Neural progenitor cell (in vitro differentiated cells): Measurements from ENCODE around the gene GLCE. TPM values are rescaled to one million over a fixed set of nuclear protein-coding genes. Genes with fewer than 3 reads are reported as not detected.
A peak's percentile ranks its signal among the peaks of the same experiment; 100 is the strongest.

ENCODE experiments used
- DNase-seq: peaks from one replicate; pipeline ENCODE4 v3.0.0-alpha.2; 2016; ENCODE audit warnings: low spot score
- H2AFZ ChIP-seq: fragments of 200-600 bp; sonication (generic); replicated peaks from 2 replicates; pipeline ENCODE4 v1.6.1; 2016; ENCODE audit warnings: antibody characterized with exemption
- H3F3A ChIP-seq: fragments of 200-600 bp; sonication (generic); 2 replicates; pipeline ENCODE4 v1.6.1; 2016; ENCODE audit warnings: antibody characterized with exemption, low read depth
- H3K27ac ChIP-seq: fragments of 200-600 bp; sonication (generic); 2 replicates; pipeline ENCODE4 v1.5.1; 2016; ENCODE audit warnings: mild to moderate bottlenecking
- H3K27me3 ChIP-seq: fragments of 200-600 bp; sonication (generic); 2 replicates; pipeline ENCODE4 v1.6.1; 2016; ENCODE audit warnings: mild to moderate bottlenecking, moderate library complexity
- H3K36me3 ChIP-seq: fragments of 200-600 bp; sonication (generic); 2 replicates; pipeline ENCODE4 v1.5.1; 2016
- H3K4me1 ChIP-seq: fragments of 200-600 bp; sonication (generic); 2 replicates; pipeline ENCODE4 v1.6.1; 2016; ENCODE audit warnings: mixed run types
- H3K4me2 ChIP-seq: fragments of 200-600 bp; sonication (generic); 2 replicates; pipeline ENCODE4 v1.6.1; 2016
- H3K4me3 ChIP-seq: fragments of 200-600 bp; sonication (generic); 2 replicates; pipeline ENCODE4 v1.5.1; 2016
- H3K79me2 ChIP-seq: fragments of 200-600 bp; sonication (generic); 2 replicates; pipeline ENCODE4 v1.6.1; 2016; ENCODE audit warnings: low read depth
- H3K9ac ChIP-seq: fragments of 200-600 bp; sonication (generic); 2 replicates; pipeline ENCODE4 v1.6.1; 2016
- H3K9me3 ChIP-seq: fragments of 200-600 bp; sonication (generic); 2 replicates; pipeline ENCODE4 v1.5.1; 2016; ENCODE audit warnings: low read depth
- H4K20me1 ChIP-seq: fragments of 200-600 bp; sonication (generic); 2 replicates; pipeline ENCODE4 v1.6.1; 2016; ENCODE audit warnings: low read depth
- H3K27ac Mint-ChIP-seq: 3 replicates; pipeline ENCODE4 v1.8.0; 2021; ENCODE audit warnings: mixed read lengths
- H3K27me3 Mint-ChIP-seq: 2 replicates; pipeline ENCODE4 v1.8.0; 2022; ENCODE audit warnings: low read depth, mild to moderate bottlenecking, inconsistent platforms, moderate library complexity, mixed read lengths; ENCODE audit not compliant: insufficient read depth
- H3K36me3 Mint-ChIP-seq: 3 replicates; pipeline ENCODE4 v1.8.0; 2021; ENCODE audit warnings: mixed read lengths
- H3K4me1 Mint-ChIP-seq: 3 replicates; pipeline ENCODE4 v1.8.0; 2021; ENCODE audit warnings: mixed read lengths
- H3K4me3 Mint-ChIP-seq: 3 replicates; pipeline ENCODE4 v1.8.0; 2021; ENCODE audit warnings: mild to moderate bottlenecking, moderate library complexity, mixed read lengths
- H3K9me3 Mint-ChIP-seq: 3 replicates; pipeline ENCODE4 v1.8.0; 2020; ENCODE audit warnings: mixed read lengths
- CTCF ChIP-seq: fragments of 200-600 bp; sonication (generic); IDR thresholded peaks from 2 replicates; pipeline ENCODE4 v1.5.1; 2017; ENCODE audit warnings: antibody characterized with exemption, mild to moderate bottlenecking
- EZH2 ChIP-seq: fragments of 200-600 bp; sonication (generic); IDR thresholded peaks from 2 replicates; pipeline ENCODE4 v1.6.1; 2017; ENCODE audit warnings: antibody characterized with exemption, mild to moderate bottlenecking, moderate library complexity
- EZH2phosphoT487 ChIP-seq: fragments of 200-600 bp; sonication (generic); IDR thresholded peaks from 2 replicates; pipeline ENCODE4 v1.6.1; 2017; ENCODE audit warnings: antibody characterized with exemption
- total RNA-seq: library from RNA; depleted of rRNA; stranded (reverse); fragments of >200 nt; gene quantifications from 2 replicates; pipeline ENCODE4 v1.2.3, GENCODE V29; 2015; ENCODE audit warnings: low replicate concordance

GLCE gene
- total RNA-seq, 1 donor from 2014 or later = 22.7 TPM

DNA sequence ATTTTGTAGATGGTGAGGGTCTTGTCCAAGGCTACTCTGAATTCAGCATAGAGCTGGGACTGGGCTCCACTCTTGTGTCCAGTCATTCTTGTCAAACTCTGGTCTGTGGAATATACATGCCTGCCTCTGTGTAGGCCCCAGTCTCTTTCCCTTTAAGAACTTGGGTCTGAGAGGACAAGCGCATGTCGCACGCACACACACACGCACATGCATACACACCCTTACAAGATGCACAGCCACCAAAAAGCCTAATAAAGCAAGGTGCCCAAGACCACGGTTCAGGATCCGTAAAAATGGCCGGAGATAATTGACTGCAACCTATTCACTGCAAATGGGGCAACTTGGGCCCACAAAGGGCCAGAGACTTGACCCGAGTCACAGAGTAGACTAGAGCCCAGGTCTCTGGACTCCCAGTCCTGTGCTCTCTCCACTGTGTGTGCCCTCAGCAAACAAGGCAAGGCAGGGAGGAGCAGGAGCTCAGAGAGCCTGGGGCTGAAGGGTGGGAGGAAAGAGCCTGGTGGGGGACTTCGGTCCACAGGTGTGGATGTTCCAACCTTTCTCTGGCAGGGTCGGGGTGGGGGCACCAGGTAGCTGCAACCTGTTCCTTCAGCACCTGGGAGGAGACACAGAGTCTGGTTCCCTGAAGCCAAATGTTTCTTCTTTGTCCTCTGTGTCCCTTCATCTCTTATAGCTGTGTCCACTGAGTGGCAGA, 137.4 kb downstream of the GLCE start:
- H3K36me3 Mint-ChIP-seq = no peaks in the 10 kb centered on the region
- peaks cover 73% of the 10 kb centered on the region for H3K27me3 ChIP-seq
- no peak overlapping the region for H3K27ac Mint-ChIP-seq
- peak overlapping the region; percentile 96 for H2AFZ ChIP-seq
- H3K27ac ChIP-seq = no peak overlapping the region
- peaks cover 38% of the 10 kb centered on the region for H3K27me3 Mint-ChIP-seq
- H3K4me1 ChIP-seq = peaks cover 12% of the 10 kb centered on the region
- no peak overlapping the region for H3K4me3 ChIP-seq
- H3K9me3 ChIP-seq = no peaks in the 10 kb centered on the region
- H3K9me3 Mint-ChIP-seq = no peaks in the 10 kb centered on the region
- TF ChIP-seq EZH2phosphoT487 (no peak), CTCF (no peak), EZH2 (no peak)
- no peak overlapping the region for H3K9ac ChIP-seq
- H3K4me1 Mint-ChIP-seq = peaks cover 15% of the 10 kb centered on the region
- H3K36me3 ChIP-seq = no peaks in the 10 kb centered on the region
- no peaks in the 10 kb centered on the region for H3K79me2 ChIP-seq
- peak overlapping the region; percentile 87 for H3K4me2 ChIP-seq
- no peak for DNase-seq
- H3F3A ChIP-seq = peaks cover 4% of the 10 kb centered on the region
- H3K4me3 Mint-ChIP-seq = peak overlapping the region; percentile 77
- no peaks in the 10 kb centered on the region for H4K20me1 ChIP-seq

- no peak for TF ChIP-seq EZH2
- TF ChIP-seq EZH2phosphoT487 = no peak
- no peak for TF ChIP-seq CTCF
- Histone ChIP-seq H3K4me2 (peak overlapping the region; percentile 87), H3K4me3 (peak overlapping the region; percentile 54), H3K27ac (no peak overlapping the region), H3K9ac (no peak overlapping the region), H3K4me1 (peaks cover 12% of the 10 kb centered on the region), H4K20me1 (no peaks in the 10 kb centered on the region), H3K36me3 (no peaks in the 10 kb centered on the region), H2AFZ (peak overlapping the region; percentile 96), H3K79me2 (no peaks in the 10 kb centered on the region), H3F3A (peaks cover 4% of the 10 kb centered on the region), H3K9me3 (no peaks in the 10 kb centered on the region), H3K27me3 (peaks cover 73% of the 10 kb centered on the region)
- H3K4me1 Mint-ChIP-seq = peaks cover 11% of the 10 kb centered on the region
- no peaks in the 10 kb centered on the region for H3K36me3 Mint-ChIP-seq
- H3K9me3 Mint-ChIP-seq = no peaks in the 10 kb centered on the region
- peaks cover 39% of the 10 kb centered on the region for H3K27me3 Mint-ChIP-seq
- H3K27ac Mint-ChIP-seq = no peak overlapping the region
- H3K4me3 Mint-ChIP-seq = peak overlapping the region; percentile 77
- no peak for DNase-seq
These were observed 137.9 kb downstream of the GLCE start for GRCh38 chr15:69298354-69298696.

DNA sequence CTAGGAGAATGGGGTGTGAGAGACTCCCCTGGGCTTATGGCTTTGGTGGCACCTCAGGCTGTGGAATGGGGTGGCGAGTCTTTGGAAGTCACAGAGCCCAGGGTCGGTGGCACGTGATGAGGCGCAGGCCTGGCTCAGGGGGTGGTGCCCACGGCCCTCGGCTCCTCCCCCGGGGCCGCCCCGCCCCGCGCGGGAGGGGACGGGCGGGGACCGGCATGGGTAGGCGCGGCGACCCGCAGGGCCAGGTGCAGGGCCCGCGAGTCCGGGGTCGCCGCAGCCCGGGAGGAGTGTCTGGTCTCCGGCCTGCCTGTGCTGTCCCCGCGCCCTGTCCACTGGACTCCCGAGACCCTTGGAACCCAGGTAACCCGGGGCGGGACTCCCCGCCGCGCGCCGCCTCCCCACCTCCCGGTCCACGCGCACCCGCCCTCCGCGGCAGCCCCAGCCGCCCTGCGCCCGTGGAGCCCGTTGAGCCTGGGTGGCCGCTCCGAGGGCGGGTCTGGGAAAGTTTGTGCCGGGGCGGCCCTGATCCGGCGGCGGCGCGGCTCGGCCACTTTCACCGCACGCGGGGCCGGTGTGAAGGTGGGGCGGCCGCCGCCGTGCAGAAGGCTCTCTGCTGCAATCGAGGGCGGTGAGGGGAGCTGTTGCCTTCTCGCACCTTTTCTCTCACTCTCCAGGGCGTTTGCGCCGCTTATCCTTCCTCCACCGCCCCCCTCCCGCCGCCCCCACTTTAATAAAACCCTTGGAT, 138.4 kb downstream of the GLCE start, which contains the start of gene PAQR5:
Gene PAQR5, plus strand, starts transcription at position 216 of the 745 bp plus-strand sequence. CDS start 61,169 bp downstream, outside the sequence.
- H3K9ac ChIP-seq = no peak within 1 kb of the TSS
- H3K36me3 Mint-ChIP-seq = no peaks in the 10 kb centered on the region
- H3K4me2 ChIP-seq = peak within 1 kb of the TSS; percentile 87

More for the DNA sequence above, 138.4 kb downstream of the GLCE start, which contains the start of gene PAQR5:
- H2AFZ ChIP-seq = peak within 1 kb of the TSS; percentile 96
- peaks cover 6% of the 10 kb centered on the region for H3K4me1 Mint-ChIP-seq
- peaks cover 12% of the 10 kb centered on the region for H3K4me1 ChIP-seq
- H3K27ac Mint-ChIP-seq = no peak within 1 kb of the TSS
- H4K20me1 ChIP-seq = no peaks in the 10 kb centered on the region
- peak within 1 kb of the TSS; percentile 54 for H3K4me3 ChIP-seq
- H3K4me3 Mint-ChIP-seq = peak within 1 kb of the TSS; percentile 77
- no peaks in the 10 kb centered on the region for H3K36me3 ChIP-seq
- H3K27me3 ChIP-seq = peaks cover 73% of the 10 kb centered on the region
- no peaks in the 10 kb centered on the region for H3K9me3 Mint-ChIP-seq
- no peaks in the 10 kb centered on the region for H3K9me3 ChIP-seq
- H3K27ac ChIP-seq = no peak within 1 kb of the TSS
- peaks cover 39% of the 10 kb centered on the region for H3K27me3 Mint-ChIP-seq
- DNase-seq = peak; percentile 59
- H3K79me2 ChIP-seq = no peaks in the 10 kb centered on the region
- H3F3A ChIP-seq = peaks cover 4% of the 10 kb centered on the region
- TF ChIP-seq EZH2 = no peak
- TF ChIP-seq EZH2phosphoT487 = no peak
- no peak for TF ChIP-seq CTCF
